GM21390 (cell line): ENCODE data around the gene UBB.
A peak's percentile ranks its signal among the peaks of the same experiment; 100 is the strongest.

Experiments used
- ATAC-seq: cut with Tn5 transposase; IDR thresholded peaks from one replicate; pipeline ENCODE4 v1.9.1; 2021; ENCODE audit not compliant: unreplicated experiment

The UBB gene

DNA sequence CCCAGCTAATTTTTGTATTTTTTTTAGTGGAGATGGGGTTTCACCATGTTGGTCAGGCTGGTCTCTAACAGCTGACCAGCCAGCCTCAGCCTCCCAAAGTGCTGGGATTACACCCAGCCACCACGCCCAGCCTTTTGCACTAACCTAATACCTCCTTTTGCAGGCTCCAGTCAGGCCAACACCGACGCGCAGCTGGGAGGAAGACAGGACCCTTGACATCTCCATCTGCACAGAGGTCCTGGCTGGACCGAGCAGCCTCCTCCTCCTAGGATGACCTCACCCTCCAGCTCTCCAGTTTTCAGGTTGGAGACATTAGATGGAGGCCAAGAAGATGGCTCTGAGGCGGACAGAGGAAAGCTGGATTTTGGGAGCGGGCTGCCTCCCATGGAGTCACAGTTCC, 36.5 kb downstream of the UBB start:
- no peak for ATAC-seq

DNA sequence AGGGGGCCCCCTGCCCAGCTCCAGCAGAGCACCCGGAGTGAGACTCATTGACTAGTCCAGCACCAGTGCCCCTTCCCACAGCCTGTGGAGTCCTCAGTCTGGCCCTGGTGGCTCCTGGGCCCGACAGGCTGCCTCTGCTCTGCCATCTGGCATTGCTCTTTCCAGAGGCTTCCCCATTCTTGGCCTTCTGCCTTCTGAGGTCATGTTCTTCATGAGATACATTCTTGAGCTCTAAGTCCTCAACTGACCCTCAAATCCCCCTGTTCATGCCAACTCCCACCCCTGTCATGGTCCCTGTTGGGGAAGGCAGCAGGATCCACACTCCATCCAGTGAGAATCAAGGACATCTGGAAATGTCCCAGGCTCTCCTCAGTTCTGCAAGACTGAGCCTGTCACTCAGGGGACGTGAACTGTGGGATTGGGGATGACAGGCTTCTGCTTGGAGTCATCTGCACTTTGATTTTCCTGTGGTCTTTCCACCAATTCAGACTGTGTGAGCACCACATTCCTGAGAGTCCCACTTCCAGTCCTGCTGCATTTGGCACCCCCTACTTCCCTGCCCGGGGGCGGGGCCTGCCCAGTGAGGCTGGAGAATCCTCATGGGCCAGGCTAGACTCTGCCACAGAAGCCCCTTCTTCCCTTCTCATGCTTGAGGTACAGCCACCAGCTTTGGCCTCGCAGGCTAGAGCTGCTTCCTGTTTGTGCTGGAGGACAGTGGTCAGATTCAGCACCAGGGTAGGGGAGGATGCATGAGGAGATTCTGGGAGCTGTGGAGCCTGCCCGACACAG, 37.2 kb downstream of the UBB start:
- no peak for ATAC-seq

DNA sequence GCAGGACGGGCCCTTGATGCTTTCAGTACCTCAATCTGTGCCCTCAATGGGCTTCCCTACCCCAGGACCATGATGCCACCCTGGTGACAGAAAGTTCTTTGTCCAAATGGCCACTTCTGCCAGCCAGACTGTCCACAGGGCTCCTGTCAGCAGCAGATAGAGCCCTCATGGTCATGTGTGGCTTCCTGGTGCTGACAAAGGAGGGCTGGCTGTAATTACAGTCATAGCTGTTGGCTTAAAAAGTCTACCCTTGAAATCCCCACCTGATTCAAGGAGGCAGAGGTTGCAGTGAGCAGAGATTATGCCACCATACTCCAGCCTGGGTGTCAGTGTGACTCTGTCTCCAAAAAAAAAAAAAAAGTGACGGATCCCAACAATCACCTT, 37.8 kb downstream of the UBB start:
- ATAC-seq: no peak

DNA sequence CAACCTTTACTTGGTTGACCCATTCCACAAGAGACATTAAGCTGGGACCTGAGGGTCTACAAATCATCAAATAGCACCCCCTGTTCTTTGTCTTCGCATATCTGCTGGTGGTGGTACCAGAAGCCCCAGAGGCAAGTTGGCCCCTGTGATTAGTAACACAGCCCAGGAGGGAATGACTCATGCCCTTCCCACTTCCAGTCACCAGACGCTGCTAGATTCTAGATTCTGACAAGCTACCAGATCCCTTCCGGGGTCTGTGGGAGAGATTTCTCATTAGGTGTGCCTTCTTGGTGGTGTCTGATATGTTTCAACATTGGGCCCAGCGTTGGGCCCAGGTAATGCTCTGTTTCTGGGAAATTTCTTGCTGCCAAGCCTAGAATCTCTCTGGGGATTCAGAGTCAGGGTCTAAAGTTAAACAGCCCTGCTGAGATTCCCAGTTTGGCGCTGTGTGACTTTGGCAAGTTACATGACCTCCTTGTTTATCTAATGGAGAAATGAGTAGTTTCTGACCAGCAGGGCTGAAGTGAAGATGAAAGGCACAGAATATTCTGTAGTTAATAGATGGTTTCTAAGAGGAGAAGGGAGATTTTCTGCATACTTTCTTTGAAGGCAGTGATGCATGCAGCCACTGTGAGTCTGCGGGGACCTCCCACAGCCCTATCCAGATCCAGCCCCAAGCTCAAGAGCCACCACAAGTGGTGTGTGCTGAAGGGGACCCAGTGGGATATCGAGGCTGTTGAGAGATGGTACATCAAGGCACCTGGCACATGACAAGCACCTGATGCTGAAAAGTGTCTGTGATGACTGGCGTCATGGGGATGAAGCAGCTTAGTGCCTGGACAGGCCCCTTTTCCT, 38.4 kb downstream of the UBB start:
- ATAC-seq: peak; percentile 26

DNA sequence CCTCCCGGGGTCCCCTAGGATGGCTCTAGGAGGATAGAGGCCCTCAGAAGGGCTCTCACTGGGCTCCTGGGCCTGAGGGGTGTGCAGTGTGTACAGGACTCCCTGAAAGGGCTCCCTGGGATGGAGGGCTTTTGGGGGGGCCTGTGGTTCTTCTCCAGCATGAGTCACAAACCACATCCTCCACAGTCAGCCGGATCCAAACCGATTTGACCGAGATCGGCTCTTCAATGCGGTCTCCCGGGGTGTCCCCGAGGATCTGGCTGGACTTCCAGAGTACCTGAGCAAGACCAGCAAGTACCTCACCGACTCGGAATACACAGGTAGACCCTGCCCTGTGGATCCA, 39.0 kb downstream of the UBB start:
- ATAC-seq: no peak

DNA sequence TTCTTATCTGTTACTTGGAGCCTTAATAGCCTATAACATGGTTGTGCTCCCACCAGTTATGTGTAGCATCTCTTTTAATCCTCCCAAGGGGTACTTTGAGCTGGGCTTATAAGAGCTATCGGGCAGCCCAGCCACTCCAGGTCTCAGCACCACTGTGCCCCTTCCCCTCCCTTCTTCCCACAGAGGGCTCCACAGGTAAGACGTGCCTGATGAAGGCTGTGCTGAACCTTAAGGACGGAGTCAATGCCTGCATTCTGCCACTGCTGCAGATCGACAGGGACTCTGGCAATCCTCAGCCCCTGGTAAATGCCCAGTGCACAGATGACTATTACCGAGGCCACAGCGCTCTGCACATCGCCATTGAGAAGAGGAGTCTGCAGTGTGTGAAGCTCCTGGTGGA, 41.5 kb downstream of the UBB start:
- ATAC-seq: no peak

DNA sequence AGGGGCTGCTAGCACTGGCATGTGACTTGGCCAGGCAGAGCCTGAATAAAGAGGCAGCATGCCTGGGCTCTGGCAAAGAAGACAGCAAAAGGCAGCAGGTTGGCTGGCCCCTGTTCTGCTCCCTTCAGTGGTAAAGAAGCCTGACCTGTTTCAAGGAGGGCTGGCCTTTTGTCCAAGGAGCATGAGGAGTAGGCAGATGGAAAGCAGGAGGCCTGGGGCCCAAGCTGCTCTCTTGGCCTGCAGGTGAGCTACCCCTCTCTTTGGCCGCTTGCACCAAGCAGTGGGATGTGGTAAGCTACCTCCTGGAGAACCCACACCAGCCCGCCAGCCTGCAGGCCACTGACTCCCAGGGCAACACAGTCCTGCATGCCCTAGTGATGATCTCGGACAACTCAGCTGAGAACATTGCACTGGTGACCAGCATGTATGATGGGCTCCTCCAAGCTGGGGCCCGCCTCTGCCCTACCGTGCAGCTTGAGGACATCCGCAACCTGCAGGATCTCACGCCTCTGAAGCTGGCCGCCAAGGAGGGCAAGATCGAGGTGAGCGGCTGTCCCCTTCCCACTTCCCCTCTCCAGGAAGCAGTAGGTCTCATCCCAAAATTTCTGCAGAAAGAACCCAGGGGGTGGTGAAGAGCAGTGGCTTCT, 42.5 kb downstream of the UBB start:
- ATAC-seq: no peak

DNA sequence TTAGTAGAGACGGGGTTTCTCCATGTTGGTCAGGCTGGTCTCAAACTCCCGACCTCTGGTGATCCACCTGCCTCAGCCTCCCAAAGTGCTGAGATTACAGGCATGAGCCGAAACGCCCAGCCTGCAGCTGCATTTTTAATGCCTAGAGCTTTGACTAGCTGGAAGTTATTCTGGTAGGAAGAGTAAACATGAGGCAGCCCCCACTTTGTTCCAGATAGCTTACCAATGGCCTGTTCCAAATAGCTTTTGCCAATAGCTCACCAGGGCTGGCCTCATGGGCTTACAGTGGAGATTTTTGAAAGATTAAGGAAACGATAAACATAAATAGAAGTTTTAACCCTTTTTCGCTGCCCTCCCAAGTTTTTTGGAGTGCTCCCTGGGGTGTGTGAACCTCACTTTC, 44.3 kb downstream of the UBB start:
- ATAC-seq: no peak

DNA sequence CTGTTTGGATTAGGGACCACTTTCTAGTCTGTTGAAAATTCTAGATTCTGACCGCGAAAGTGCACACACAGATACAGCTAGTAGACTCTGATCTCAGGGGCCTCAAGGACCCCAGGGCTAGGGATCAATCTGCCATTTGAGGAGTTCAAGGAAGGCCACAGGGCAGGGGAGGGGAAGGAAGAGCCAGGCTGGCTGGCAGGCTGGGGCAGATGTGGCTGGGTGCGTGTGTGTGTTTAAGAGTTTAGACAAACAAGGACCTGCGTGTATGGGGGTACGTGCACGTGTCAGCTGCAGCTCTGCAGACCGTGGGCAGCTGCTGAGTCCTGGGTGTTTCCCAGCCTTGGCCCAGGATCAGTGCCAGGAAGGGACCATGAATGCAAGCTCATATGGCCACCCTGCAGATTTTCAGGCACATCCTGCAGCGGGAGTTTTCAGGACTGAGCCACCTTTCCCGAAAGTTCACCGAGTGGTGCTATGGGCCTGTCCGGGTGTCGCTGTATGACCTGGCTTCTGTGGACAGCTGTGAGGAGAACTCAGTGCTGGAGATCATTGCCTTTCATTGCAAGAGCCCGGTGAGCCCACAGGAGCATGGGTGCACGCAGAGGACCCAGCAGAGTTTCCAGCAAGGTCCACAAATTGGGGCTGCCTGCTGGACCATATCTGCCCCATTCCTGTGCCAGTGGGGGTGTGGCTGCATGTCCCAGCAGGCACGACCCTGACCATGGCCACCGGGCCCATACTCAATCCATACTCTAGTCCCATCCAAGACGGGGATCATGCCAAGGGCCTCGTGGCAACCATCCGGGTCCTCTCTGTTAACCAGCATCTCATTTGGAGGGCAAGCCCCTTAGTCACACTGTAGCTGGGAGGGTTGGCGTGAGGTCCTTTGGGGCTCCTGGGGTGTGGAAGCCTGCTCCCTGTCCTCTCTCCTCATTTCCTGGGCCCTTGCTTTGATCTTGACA, 45.1 kb downstream of the UBB start:
- ATAC-seq: no peak

DNA sequence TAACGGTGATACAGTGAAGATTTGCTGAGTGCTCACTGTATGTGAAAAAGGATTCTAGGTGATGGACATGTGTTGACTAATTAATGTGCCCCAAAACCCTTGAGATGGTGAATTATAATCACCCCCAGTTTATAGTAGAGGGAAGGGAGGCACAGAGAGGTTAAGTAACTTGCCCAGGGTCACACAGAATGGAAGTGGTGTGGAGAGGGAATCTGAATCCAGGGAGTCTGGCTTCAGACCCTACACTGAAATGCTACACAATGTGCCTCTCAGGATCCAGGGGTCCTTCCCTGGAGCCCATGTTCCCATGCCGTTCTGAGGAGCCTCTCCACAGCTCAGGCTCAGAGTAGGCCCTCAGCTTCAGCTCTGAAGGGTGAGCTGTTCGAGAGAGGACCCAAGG, 46.1 kb downstream of the UBB start:
- ATAC-seq: no peak

DNA sequence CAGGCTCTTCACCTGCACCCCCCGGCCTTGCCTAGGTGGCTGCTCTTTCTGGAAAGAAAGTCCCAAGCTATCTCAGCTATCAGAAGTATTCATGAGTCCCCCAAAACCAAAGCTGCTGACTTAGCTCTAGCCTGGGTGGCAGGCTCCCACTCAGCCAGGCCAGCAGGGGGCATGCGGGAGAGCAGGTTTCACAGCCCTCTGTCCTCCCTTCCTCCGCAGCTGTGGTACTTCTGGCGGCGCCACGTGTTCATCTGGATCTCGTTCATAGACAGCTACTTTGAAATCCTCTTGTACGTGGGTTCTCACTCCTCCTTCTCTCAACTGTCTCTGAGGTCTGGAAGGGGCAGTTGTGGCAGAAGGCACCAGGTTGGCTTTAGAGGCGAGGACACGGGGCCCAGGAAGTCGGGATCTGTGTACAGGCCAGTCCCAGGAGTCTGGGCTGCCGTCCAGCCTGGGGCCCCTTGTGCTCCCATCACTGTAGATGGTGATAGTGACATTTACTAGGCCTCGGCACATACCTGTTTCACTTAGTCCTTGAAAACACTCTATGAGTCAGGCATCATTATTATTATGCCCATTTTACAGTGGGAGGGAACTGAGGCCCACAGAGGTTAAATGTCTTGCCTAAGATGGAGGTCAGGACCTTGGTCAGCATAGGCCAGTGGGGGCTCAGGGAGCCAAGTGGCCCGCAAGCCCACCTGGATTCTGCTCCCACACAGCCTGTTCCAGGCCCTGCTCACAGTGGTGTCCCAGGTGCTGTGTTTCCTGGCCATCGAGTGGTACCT, 47.4 kb downstream of the UBB start:
- no peak for ATAC-seq

DNA sequence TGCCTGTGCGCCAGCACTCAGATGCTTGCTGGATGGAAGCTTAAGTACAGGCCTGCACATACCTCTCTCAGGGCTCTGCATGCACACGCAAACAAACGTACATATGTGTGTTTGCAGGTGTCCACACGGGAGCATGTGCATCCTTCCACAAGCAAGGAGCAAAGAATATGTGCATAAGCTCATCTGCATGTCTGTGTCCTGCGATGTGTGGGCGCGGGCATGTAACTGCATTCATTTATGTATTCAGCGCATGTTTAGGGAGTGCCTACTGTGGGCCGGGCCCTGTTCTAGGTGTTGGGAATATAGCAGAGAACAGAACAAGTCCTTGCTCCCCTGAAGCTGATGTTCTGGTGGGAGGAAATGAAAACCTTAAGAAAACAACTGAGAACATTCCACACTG, 48.2 kb downstream of the UBB start:
- no peak for ATAC-seq

DNA sequence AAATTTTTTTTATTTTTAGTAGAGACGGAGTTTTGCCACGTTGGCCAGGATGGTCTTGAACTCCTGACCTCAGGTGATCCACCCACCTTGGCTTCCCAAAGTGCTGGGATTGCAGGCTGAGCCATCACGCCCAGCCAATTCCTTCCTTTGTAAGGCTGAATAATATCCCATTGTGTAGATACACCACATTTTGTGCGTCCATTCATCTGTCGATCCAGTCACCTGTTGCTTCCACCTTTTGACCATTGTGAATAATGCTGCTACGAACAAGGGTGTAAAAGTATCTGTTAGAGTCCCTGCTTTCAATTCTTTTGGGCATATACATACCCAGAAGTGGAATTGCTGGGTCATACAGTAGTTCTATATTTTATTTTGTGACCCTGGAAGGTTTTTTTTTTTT, 49.8 kb downstream of the UBB start:
- ATAC-seq: no peak

DNA sequence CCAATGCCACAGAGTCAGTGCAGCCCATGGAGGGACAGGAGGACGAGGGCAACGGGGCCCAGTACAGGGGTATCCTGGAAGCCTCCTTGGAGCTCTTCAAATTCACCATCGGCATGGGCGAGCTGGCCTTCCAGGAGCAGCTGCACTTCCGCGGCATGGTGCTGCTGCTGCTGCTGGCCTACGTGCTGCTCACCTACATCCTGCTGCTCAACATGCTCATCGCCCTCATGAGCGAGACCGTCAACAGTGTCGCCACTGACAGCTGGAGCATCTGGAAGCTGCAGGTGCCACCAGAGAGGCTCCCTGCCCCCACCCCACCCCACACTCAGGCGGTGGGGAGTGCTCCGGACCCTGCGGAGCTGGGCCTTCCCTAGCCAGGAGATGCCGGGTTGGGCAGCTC, 51.1 kb downstream of the UBB start:
- no peak for ATAC-seq
